ENCODE results near the gene TMC1.
"Not testable (repeated sequence)": the region's sequence is repeated elsewhere in the genome, so short reads cannot be mapped to it uniquely, and the experiment has no call there.

The TMC1 gene

DNA sequence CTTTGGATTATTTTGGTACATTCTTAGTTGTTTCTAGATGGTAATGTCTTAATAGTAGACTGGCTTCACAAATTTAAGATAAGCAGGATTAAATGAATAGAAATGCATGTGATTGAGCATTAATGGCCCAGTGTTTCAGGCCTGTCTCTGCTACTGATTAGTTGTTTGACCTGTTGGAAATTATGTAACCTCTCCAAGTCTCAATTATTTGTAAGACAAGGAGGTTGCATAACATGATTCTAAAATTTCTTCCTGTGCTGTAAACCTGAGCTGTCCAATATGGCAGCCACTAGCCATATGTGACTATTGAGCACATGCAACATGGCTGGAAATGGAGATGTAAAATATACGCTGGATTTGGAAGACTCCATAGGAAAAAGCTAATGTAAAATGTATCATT lies 333.9 kb downstream of the TMC1 start:
- no peak for FAIRE-seq
- TF ChIP-seq, protein P1, sequence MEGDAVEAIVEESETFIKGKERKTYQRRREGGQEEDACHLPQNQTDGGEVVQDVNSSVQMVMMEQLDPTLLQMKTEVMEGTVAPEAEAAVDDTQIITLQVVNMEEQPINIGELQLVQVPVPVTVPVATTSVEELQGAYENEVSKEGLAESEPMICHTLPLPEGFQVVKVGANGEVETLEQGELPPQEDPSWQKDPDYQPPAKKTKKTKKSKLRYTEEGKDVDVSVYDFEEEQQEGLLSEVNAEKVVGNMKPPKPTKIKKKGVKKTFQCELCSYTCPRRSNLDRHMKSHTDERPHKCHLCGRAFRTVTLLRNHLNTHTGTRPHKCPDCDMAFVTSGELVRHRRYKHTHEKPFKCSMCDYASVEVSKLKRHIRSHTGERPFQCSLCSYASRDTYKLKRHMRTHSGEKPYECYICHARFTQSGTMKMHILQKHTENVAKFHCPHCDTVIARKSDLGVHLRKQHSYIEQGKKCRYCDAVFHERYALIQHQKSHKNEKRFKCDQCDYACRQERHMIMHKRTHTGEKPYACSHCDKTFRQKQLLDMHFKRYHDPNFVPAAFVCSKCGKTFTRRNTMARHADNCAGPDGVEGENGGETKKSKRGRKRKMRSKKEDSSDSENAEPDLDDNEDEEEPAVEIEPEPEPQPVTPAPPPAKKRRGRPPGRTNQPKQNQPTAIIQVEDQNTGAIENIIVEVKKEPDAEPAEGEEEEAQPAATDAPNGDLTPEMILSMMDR (IDR thresholded peaks at IDR 0.05; ENCODE audit: insufficient read depth, missing control alignments) = no peak
- DNase-seq (ENCODE audit: insufficient read length, low spot score) = no peak

DNA sequence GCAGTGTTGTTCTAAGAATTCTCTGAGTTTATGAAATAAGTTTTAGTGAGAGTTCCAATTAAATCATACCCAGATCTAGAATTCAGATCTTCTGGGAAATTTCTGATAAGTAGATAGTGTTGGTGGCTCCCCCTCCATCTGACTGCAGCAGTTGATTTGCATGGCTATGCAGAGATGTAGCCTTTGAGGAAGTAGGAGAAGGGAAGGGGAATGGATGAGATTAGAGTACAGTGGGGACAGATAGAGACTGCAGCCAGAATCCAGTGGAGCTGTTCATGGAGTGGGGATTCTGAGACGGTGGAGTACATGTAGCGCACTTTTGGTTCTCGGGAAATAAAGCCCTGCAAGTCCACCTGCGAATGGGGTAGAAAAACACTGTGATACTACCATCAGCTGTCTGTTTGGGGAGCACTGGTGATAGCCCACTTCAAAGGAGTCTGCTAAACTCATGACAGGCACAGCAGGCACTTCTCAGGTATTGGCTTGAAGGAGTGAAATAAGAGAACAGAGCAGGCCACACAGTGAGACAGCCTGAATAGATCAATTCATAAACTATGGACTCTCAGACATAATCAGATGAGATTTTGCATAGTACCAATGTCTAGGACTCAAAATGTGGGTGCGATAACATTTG lies 334.6 kb downstream of the TMC1 start:
- TF ChIP-seq, protein P1 (IDR thresholded peaks at IDR 0.05; ENCODE audit: insufficient read depth, missing control alignments) = no peak
- DNase-seq (ENCODE audit: insufficient read length, low spot score) = no peak
- FAIRE-seq = no peak

DNA sequence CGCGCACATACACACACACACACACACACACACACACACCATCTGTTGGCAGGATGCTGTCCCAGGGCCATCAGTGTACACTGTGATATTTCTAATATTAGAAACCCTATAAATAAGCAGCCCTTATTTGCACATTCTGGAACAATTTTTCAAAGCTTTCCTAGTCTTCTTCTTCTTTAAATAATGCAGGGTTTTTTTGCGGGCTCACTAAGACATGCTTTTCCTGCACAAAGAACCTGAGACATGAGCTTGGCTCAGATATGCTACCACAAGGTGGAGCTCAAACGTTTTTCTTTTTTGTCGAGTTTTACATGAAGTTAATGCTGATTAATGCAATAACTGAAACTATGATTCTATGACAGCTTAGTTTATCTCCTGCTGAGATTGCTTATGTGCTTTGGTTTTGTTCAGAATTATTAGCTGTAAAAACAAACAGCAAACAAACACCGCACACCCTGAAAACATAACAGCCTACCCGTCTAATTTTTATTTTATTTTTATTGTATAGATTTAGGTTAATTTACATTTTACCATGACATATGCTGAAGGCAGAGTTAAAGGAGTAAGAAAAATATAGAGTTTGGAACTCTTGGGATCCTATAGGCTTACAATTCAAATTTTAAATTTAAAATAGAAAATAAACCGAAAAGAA lies 335.7 kb downstream of the TMC1 start:
- DNase-seq (ENCODE audit: insufficient read length, low spot score) = no peak
- TF ChIP-seq, protein P1 (IDR thresholded peaks at IDR 0.05; ENCODE audit: insufficient read depth, missing control alignments) = peak; percentile 79
- peak; percentile 32 for FAIRE-seq

DNA sequence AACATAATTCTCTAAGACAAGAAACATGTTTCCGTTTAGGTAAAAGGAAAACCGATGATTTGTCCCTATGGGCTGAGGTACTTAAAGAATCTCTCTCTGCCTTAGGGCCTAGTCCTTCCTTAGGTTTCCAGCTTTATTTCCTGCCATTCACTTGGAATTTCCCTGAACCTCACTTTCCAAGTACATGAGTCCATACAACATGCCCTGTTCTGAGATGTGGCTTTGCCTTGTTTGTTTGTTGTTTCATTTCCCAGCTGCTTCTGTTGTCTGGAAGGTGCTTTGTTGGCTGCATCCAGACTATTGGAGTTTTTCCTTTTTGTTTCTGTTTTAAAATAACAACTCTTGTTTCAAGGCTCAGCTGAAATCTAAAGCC lies 336.2 kb downstream of the TMC1 start:
- DNase-seq (ENCODE audit: insufficient read length, low spot score) = no peak
- FAIRE-seq = no peak
- TF ChIP-seq, protein P1 (IDR thresholded peaks at IDR 0.05; ENCODE audit: insufficient read depth, missing control alignments) = no peak

GRCh38 chr9:72858089-72858912 lies 336.9 kb downstream of the TMC1 start:
- DNase-seq (ENCODE audit: insufficient read length, low spot score) = no peak
- FAIRE-seq = no peak
- TF ChIP-seq, protein P1 (IDR thresholded peaks at IDR 0.05; ENCODE audit: insufficient read depth, missing control alignments) = no peak

- not testable (repeated sequence) for FAIRE-seq; DNase-seq (ENCODE audit: insufficient read length, low spot score)
Measured at GRCh38 chr9:72862788-72863187, 341.4 kb downstream of the TMC1 start.

- no peak for DNase-seq (ENCODE audit: insufficient read length, low spot score)
- no peak for FAIRE-seq
- TF ChIP-seq, protein P1 (IDR thresholded peaks at IDR 0.05; ENCODE audit: insufficient read depth, missing control alignments) = no peak
Measured at GRCh38 chr9:72863456-72864094, 342.2 kb downstream of the TMC1 start.

Data from D721Med (cell line).